Measurements from ENCODE around the gene CAPZA1.
"Not testable (repeated sequence)": the region's sequence is repeated elsewhere in the genome, so short reads cannot be mapped to it uniquely, and the experiment has no call there.

CAPZA1 gene

DNA sequence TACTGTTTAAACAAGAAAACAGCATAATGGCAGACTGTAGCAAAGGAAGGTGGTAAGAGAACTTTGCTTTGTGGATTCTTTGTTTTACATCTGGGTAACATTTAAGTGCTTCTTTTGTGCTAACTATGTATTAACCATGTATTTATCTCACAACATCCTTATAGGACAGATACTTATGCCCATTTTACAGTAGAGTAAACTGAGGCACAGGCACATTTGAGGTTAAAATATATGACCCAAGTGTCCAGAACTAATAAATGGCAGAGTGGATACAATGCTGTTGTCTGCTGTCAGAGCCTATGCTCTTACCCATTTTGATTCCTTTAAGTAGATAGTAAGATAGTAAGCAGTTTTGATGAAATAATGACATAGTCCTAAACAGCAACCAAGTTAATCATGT lies 7.3 kb downstream of the CAPZA1 start:
- no peak for DNase-seq (ENCODE audit: low read depth in 2 of 2)

DNA sequence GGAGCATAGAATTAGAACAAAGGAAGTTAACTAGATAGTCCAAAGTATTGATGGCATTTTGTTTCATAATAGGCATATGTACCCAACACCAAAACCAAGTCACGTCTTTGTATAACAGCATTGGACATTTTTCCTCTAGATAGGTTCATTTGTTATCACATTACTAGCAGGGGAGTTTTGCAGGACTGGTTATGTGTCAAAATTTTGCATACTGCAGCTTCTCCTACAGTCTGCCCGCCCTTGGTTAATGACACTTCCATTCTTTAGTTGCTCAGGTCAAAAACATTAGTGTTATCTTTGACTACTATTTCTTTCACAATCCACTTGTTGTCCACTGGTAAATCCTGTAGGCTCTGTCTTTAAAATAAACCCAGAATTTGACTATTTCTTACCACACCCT lies 8.9 kb downstream of the CAPZA1 start:
- no peak for DNase-seq (ENCODE audit: low read depth in 2 of 2)

DNA sequence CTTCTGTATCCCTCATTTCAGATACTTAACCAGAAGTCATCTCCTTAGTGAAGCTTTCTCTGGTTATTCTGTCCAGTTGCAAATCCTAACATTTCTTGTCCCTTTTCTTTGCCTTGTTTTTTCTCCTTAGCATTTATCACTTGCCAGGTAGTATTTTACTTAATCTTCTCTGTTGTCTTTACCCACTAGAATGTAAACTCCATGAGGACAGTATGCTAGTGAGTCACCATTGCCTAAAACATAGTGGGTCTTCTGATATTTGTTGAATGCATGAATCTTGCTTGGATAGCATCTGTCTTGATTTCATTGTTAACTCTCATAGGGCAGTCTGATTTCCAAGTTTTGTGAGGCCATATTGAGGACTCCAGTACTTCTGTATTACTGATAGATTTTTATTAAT lies 9.6 kb downstream of the CAPZA1 start:
- DNase-seq (ENCODE audit: low read depth in 2 of 2), result no peak

DNA sequence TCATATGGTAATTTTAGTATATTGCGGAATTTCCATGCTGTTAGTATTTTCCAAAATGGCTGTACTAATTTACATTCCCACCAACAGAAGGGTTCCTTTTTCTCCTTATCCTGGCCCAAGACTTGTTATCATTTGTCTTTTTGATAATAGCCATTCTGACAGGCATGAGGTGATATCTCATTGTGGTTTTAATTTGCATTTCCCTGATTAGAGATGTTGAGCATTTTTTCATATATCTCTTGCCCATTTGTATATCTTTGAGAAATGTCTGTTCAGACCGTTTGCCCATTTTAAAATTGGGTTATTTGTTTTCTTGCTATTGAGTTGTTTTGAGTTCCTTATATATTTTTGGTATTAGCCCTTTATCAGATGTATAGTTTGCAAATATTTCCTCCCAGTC lies 14.0 kb downstream of the CAPZA1 start:
- DNase-seq (ENCODE audit: low read depth in 2 of 2), result no peak

DNA sequence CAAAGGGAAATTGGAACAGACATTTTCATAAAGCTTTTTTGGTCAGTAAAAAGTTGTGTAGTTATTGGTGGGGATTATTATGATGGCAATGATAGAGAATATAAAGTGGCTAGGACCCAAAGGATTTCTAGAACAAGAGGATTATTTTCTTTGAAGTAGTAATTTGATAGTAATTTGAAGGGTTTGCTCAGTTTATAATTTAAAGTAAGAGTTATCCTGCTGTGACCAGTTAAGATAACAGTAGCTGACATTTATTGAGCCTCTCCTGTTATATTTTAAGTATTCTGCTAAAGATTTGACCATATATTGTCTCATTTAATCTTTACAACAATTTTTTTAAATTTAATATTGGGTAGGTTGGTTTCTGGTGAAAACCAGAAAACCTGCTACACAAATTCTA lies 14.7 kb downstream of the CAPZA1 start:
- no peak for DNase-seq (ENCODE audit: low read depth in 2 of 2)

DNA sequence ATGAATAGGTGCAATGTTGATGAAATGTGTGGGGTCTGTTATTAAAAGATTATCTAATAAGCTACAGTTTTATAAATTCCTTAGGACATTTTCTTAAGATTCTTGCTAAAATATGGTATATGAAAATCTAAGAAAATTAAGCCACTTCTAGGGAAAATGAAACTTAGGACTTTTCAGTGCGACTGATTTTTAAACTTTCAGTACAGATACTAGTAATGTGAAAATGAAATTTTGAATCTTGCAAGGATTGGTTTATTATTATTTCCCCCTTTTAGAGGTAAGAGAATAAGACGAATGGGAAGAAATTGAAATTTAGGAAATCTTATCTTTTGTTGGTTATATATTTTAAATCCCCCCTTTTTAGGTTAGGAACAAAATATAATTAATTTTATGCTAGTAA lies 16.4 kb downstream of the CAPZA1 start:
- no peak for DNase-seq (ENCODE audit: low read depth in 2 of 2)

DNA sequence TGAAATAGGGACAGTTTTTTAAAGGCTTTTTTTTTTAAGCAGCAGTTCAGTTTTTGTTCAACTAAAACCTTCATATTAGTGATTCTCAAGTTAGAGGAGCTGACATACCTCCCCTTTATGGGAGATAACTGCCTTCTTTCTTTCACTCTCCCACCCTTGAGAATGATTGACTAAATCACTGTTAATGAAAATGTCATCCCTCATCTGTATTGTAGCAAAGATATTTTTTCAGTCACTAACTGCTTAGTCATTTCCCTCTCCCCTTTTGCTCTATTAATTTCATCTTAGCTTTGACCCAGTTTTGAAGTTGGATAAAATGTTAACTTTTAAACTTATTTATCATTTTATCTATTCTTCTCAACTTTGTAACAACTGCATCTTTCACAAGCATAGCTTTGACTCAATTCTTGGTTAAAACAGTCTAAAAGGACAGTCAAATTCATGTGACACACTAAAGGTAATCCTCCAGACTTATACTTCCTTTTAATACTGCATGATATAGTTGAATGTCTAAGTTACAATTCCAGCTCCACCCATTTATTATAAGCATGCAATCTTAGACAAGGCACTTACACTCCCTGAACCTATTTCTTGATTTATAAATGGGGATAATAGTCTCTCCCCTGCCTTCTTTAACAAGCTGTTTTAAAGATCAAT lies 17.1 kb downstream of the CAPZA1 start:
- DNase-seq (ENCODE audit: low read depth in 2 of 2), result no peak

DNA sequence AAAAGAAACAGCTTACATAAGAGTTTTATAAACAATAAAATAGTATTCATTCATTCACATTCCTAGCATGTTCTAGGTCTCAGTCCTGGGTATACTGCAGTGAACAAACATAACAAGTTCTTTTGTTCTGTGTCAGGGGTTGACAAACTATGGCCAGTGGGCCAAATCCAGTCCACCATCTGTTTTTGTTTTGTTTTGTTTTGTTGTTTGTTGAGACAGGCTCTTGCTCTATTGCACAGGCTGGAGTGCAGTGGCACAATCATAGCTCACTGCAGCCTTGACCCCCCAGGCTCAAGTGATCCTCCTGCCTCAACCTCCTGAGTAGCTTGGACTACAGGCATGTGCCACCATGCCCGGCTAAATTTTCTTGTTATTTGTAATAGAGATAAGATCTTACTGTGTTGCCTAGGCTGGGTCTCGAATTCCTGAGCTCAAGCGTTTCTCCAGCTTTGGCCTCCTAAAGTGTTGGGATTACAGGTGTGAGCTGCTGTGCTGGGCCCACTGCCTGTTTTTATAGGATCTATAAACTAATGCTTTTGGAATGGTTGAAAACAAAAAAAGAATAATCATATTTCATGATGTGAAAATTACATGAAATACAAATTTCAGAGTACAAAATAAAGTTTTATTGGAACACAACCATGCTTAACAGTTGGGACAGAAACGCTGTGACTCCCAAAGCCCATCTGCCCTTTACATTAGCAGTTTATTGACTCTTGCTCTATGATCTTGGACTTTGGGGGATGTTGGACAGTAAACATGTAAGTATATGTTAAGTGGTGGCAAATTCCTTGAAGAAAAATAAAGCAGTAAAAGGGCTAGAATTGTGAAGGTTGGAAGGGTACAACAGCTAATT lies 17.9 kb downstream of the CAPZA1 start:
- DNase-seq (ENCODE audit: low read depth in 2 of 2), result no peak

DNA sequence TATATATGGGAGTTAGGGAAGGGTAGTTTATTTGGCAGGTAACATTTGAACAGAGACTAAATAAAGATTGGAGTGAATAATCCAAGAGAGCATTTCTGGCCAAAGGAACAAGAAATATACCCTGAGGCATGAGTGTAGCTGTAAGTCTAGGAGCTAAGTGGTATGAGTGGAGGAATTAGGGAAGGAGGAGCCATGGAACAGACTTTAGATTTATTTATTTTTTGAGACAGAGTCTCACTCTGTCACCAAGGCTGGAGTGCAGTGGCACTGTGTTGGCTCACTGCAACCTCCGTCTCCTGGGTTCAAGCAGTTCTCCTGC lies 18.4 kb downstream of the CAPZA1 start:
- no peak for DNase-seq (ENCODE audit: low read depth in 2 of 2)

DNA sequence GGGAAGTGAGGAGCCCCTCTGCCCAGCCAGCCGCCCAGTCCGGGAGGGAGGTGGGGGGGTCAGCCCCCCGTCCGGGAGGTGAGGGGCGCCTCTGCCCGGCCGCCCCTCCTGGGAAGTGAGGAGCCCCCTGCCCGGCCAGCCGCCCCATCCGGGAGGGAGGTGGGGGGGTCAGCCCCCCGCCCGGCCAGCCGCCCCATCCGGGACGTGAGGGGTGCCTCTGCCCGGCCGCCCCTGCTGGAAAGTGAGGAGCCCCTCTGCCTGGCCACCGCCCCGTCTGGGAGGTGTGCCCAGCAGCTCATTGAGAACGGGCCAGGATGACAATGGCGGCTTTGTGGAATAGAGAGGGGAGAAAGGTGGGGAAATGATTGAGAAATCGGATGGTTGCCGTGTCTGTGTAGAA lies 20.8 kb downstream of the CAPZA1 start:
- not testable (repeated sequence) for DNase-seq (ENCODE audit: low read depth in 2 of 2)

DNA sequence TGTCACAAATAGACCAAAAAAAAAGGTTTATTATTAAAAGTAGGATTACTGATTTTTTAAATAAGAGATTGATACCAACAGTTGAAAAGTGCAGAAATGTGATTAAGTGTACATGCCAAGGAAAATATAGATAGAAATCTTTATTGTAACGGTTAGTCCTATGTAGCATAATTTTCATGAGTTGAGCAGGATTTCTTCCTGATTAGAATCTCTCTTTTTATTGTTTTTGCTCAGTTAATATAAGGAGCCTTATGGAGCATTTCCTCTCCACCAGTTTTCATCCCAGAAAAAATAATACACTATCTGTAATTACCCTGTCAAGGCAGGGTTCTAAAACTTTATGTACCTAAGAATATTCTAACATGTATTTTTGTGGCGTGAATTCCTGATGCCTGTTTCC lies 23.4 kb downstream of the CAPZA1 start:
- no peak for DNase-seq (ENCODE audit: low read depth in 2 of 2)

DNA sequence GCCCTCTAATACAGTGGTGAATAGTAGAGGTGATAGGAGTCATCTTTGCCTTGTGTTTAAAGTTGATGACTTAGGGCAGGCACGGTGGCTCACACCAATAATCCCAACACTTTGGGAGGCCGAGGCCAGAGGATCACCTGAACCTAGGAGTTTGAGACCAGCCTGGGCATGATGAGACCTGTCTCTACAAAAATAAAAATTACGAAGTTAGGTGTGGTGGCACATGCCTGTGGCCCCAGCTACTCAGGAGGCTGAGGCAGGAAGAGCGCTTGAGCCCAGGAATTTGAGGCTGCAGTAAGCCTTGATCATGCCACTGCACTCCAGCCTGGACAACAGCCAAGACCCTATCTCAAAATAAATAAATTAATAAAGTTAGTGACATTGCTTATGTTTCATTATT lies 26.6 kb downstream of the CAPZA1 start:
- DNase-seq (ENCODE audit: low read depth in 2 of 2), result no peak

DNA sequence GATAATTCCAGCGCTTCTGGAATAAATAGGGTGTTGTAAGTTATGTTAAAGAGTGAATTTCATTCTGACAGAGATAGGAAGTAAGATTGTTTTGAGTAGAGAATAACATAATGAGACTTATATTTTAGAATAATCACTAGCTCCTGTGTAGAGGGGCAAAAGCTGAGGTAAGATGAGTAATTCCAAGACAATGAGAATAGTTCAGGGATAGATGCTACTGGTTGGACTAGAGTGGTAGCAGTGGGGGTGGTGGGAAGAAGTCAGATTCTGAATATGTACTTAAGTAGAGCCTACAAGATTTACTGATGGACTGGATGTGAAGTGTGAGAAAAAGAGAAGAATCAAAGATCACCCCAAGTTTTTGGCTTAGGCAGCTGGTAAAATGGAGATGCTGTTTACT lies 31.6 kb downstream of the CAPZA1 start:
- DNase-seq (ENCODE audit: low read depth in 2 of 2), result no peak

DNA sequence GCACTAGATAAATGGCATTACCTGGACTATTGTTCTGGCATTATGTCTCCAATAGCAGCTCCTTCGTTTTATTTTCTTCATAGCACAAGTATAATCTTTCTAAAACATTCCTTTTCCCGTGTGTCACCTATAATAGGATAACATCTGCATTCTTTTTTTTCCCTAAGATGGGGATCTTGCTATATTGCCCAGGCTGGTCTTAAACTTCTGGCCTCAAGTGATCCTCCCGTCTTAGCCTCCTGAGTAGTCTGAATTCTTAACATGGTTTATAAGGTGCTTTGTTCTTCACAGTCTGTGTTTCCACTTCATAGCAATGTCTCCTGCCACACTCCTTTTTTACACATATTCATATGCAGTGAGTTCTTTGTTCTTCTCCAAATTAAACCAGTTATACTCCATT lies 46.2 kb downstream of the CAPZA1 start:
- DNase-seq (ENCODE audit: low read depth in 2 of 2), result no peak

DNA sequence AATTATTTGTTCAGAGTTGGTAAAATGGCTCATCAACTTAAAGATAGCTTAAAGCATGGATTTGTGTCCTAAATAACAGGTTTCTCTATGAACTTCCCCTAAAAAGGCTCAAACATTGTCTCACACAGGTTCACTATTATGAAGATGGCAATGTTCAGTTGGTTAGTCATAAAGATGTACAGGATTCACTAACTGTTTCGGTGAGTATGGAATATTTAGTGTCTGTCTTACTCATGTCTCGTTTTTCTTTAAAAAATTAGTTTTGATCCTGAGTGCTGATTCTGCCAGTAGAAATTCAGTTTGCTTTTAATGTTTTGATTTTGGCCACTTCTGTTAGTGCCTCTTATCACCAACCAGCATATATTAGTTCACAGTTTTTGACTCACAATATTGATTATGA lies 47.3 kb downstream of the CAPZA1 start:
- DNase-seq (ENCODE audit: low read depth in 2 of 2), result no peak

DNA sequence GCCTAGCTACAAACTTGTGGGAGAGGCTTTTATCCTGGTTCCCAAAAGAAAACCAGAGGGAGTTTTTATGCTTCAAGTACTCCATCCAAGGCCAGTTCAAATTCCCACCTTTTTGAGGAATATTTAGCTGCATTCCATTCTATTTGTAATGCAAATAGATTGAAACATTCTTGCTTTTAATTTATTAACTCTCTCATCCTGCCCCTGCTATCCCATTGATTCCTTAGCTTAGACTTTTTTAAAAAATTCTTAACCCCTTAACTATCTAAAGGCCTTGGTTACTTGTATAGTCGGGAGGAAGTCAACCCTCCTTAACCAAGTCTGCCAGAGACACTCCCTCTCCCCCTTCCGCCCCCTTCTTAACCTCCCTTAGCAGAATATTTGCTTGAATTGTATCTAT lies 52.4 kb downstream of the CAPZA1 start:
- no peak for DNase-seq (ENCODE audit: low read depth in 2 of 2)

DNA sequence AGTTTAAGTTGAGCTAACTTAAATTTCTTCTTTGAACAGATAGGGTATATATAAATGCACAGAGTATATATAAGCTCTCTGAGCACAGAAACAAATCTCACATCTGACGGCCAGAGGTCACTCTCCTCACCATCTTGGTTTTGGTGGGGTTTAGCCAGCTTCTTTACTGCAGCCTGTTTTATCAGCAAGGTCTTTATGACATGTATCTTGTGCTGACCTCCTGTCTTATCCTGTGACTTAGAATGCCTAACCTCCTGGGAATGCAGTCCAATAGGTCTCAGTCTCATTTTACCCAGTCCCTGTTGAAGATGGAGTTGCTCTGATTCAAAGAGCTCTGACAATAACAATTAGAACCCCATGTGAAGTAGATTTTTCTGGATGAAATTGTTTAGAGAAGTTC lies 53.2 kb downstream of the CAPZA1 start:
- no peak for DNase-seq (ENCODE audit: low read depth in 2 of 2)

DNA sequence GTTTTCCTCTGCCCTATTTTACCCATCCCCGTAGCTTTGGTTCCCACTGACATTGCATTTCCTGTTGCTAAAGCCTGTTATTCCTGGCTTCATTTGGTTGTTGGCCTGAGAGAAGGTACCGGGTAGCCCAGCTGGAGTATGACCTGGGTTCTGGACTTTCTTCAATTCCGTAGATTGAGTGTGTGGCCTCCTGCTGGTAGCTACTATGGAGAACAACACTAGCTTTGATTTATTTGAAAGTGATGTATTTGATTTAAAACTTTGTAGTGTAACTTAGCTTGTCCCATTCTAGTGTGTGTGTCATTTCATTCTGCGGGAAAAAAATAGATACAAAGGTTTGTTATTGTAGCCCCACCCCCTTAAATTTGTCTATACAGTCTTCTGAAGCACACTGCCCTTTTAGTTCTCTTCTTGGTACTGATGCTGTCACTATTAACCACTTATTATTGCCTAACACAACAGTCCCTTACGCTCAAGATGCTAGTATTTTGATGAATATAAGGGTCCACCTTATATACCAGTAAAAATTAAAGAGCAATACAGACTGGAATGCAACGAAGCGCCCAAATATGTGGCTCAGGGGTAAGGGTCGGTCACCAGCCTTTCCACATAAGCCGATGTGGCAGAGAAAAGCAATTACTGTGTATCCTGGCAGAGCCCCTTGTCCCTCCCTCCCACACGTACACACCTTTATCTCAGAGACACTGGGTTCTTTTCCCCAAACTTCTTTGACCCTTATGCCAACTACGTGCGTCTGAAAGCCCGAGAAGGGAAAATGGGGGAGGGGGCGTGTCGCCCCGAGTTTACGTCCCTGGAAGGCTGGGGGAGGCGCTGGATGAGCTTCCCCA lies 54.2 kb downstream of the CAPZA1 start:
- DNase-seq (ENCODE audit: low read depth in 2 of 2), result no peak

DNA sequence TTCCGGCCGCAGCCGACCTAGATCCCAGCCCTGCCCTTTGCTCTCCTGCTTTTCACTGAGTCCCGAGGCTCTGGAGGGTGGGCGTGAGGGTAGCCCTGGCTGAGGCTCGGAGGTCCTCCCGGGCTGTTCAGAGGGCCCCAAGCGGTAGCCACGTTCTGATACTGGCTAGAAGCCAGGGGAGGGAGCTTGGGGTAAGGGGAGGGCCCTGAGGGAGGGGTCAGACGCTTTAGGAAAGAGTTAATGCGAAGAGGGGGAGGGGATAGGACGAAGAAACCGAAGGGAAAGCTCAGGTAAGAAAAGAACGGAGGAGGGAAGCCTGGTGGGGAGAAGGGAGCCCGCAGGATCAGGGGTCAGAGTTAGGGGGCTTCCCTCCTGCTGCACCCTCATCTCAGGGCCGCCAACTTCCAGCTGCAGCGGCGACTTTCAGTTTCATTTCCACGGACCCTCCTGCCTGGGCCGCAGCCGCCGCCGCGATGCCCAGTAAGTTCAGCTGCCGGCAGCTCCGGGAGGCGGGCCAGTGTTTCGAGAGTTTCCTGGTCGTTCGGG lies 54.9 kb downstream of the CAPZA1 start, which contains the start of gene MOV10:
Gene MOV10, plus strand, starts transcription at position 220 of the 546 bp plus-strand sequence. Its CDS starts 254 bp downstream, at position 474.
- peak; percentile 41 to 49 for DNase-seq (ENCODE audit: low read depth in 2 of 2)

DNA sequence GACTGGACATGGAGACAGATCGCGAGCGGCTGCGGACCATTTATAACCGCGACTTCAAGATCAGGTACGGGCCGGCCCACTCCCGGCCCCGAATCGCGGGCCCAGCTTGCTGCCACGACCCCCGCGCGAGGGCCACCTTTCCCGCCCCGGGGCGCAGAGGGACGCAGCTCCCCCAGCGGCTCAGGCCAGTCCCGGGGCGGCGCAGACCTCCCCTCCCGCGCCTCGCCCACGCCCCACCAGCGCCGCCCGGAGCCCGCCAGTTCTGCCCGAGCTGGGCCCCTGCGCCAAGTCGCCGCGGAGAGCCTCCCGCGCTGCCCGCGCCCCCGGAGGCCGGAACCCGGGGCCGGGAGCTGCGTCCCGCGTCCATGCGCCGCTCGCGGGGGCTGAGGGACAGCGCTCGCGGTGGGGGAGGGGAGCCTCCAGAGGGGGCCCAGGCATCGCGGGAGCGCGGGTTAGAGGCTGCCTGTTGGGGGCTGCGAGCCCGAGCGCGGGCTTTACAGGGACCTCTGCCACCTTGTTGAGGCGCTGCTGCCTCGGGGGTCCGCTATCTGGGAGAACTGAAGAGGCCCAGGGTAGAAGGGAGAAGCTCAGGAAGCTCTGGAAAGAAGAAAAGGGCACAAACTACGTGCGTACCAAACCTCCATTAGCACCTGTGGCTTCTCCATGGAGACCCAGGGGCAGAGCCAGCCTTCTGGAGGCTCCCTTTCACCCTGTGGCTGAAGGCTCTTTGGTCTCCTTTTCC lies 55.5 kb downstream of the CAPZA1 start:
- DNase-seq (ENCODE audit: low read depth in 2 of 2), result peak; percentile 28 to 37

DNA sequence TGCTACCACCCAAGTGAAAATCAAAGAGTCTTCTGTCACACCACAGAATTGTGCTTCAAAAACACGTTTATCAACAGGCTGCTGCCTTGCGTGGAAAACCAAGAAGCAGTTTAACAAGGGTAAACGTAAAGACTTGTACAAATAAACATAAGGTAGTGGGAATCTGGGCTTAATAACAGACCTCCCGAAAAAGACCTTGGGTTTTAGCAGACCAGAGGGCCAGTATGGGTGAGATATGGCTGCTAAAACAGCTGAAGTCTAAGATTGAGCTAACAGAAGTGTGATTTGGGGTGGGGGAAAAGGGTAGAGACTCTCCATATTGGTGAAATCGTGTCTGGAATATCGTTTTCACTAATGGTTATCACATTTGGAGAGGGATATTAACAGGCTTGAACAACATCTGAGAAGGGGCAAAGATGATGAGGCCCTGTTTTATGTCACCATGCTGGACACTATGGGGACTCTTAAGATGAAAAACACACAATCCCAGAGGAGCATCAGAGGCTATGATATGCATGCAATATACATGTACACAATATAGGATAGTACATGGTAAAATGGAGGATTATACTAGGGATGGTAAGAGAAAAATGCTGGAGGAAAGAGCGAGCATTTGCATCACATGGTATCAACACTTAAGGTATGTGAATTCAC lies 56.2 kb downstream of the CAPZA1 start:
- no peak for DNase-seq (ENCODE audit: low read depth in 2 of 2)
